Stimulated activated CD4-positive, alpha-beta T cell treated with anti-CD3 and anti-CD28 coated beads, Interleukin-2, amount 100 ng/mL, for 24 hours (primary cell): ENCODE results near the gene MAGI2.
"Not testable (repeated sequence)": the region's sequence is repeated elsewhere in the genome, so short reads cannot be mapped to it uniquely, and the experiment has no call there.

Source experiments
- DNase-seq, 2 donors: peaks; one replicate each; pipeline ENCODE4 v3.0.0-alpha.2; 2020

Gene MAGI2

GRCh38 chr7:78002715-78003114 lies 1450.8 kb downstream of the MAGI2 start:
- DNase-seq, result no peak

GRCh38 chr7:78002021-78002420 lies 1451.4 kb downstream of the MAGI2 start:
- no peak for DNase-seq

- DNase-seq, result not testable (repeated sequence)
Measured at GRCh38 chr7:77999168-77999567, 1454.3 kb downstream of the MAGI2 start.

DNA sequence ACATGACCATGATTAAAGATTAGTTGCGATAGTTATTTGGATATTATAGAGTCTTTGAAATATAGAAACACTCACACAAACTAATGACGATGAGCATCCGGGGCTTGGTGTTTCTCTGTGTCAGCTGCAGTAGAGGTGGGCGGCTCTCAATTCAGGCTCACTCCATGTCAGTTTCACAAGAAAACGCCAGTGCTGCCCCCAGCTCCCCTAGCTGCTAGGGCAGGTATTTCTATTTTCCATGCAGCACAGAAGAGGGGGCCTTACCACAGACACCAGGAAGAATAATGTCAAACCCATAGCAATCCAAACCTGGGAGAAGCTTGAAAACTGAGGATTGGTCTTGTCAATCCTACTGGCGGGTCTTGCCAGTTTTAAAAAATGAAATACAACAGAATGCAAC lies 1457.8 kb downstream of the MAGI2 start:
- no peak for DNase-seq

DNA sequence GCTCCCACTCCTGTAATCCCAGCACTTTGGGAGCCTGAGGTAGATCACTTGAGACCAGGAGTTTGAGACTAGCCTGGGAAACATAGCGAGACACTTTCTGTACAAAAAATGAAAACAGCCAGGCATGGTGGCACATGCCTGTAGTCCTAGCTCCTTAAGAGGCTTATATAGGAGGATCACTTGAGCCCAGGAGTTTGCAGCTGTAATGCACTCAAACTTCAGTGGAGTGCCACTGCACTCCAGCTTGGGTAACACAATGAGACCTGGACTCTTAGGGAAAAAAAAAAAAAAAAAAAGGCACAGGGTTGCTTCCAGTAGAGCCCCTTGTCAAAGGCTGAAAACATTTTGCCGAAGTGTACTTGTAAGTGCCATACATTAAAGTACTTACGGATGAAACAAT lies 1459.6 kb downstream of the MAGI2 start:
- DNase-seq, result no peak

DNA sequence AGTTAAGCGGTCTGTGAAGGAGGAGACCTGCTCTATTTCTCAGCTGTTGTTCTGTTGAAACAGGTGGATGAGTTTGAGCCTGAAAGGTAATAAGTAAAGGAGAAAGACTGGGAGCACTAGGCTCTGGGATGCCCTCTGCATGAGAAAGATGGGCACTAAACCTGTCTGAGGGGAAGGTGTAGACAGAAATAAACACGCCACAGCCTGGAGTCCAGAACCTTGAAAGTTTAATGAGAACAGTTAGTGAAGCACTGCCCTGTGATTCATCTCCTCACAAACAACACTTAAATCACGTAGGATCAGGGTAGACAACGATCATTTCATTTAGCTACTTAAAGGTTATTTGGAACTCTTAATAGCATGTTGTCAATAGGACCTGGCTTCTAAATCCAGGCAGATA lies 1461.8 kb downstream of the MAGI2 start:
- DNase-seq, result no peak

- DNase-seq, result peak in 1 of 2 donors; percentile 28
Measured at GRCh38 chr7:77989981-77990566, 1463.4 kb downstream of the MAGI2 start.

DNA sequence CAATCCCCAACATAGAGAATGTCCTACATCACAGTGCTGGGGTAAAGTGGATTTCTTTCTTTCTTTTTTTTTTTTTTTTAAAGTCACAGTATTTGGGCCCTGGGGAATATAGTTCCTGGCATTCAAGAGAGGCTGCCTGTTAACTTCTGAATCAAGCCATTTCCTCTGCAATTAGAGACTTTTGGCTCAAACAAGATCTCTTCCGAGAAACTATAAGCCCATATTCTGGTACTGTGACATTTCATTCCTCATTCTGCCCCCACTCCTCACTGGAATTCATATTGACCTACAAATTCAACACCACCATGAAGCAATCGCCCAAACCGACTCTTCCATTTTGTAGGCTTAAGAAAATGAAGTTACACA lies 1467.5 kb downstream of the MAGI2 start:
- no peak for DNase-seq

- DNase-seq, result no peak
Measured at GRCh38 chr7:77985232-77985973, 1468.1 kb downstream of the MAGI2 start.

DNA sequence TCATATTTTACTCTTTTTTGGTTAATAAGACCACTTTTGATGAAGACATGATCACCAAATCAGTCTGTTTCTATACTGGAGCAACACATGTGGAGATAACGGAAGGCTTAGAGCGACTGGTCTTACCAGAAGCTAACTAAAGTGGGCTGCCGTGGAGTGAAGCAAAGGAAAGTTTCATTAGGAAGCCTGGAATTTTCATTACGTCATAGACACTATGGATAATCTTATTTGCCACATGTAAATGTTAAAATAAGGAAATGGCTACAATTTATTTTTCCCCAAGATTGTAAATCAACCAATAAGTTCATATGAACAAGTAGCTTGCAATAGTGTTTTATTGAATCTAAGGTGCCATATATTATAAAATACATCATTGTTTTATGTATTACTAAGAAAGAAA lies 1469.5 kb downstream of the MAGI2 start:
- no peak for DNase-seq

GRCh38 chr7:77982926-77983550 lies 1470.4 kb downstream of the MAGI2 start:
- DNase-seq, result peak; percentile 12 to 22

DNA sequence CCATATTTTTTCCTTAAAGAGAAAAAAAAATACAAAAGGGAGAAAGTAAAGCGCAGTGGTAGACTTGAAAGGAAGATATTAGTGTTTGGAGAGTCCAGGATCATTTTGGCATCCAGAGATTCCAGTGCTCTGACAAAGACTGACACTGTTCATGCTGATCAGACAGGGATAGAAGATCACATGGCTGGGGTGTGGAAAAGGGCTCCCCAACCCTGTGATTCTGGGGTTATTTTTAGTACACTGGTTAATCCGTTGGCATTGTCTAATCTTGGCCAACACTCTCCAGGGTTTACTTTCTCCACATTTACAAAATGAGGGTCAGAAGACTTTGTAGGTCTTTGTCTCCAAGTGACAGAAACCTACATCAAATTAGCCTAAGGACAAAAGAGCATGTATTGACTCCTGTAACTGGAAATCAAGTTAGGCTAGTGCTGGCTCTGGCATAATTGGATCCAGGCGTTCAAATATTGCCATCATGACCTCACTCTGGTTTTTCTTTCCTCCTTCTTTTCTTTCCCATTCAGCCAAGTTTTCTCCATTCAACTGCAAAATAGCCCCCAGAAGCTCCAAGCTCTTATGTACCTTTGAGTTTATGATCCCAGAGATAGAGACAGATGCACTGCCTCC lies 1473.3 kb downstream of the MAGI2 start:
- no peak for DNase-seq

- DNase-seq, result no peak
Measured at GRCh38 chr7:77979219-77979618, 1474.2 kb downstream of the MAGI2 start.

DNA sequence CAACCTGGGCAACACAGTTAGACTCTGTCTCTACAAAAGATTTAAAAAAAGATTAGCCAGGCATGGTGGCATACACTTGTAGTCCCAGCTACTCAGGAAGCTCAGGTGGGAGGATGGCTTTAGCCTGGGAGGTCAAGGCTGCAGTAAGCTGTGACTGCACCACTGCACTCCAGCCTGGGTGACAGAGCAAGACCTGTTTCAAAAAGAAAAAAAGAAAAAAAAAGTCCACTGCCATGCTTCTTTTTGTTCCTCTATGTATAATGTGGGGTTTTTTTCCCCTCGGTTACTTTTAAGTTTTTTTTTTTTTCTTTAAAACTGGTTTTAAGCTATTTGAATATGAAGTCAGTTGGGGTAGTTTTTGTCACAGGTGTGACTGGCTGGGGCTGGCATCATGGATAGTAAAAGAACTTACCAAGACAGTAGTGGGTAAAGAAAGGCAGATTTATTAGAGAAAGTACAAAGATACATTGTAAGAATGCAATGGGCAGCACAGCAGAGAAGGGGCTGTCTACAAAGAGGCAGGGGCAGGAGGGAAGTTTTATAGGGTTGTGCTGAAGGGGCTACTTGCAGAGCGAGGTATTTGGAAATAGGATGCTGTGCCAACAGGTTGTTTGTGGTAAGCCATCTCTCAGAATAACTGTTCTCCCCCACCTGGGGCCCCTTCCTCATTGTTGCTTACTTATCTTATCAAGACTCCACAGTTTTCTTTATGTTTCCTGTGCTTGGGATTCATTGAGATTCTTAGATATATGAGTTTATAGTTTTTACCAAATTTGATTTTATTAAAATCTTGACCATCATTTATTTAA lies 1477.6 kb downstream of the MAGI2 start:
- no peak for DNase-seq

DNA sequence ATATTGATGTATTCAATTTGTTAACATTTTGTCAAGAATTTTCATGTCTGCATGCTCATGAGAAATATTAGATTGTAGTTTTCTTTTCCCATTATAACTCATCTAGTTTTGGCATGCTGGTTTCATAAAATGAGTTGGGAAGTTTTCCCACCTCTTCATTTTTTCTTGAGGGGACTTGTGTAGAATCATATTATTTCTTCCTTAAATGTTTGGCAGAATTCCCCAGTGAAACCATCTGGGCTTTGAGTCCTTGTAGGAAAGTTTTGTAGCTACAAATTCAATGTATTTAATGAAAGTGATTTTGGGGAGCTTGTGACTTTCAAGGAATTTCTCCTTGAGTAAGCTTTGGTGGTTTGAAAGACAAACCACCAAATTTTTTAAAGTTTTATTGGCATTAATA lies 1481.7 kb downstream of the MAGI2 start:
- no peak for DNase-seq

GRCh38 chr7:77967429-77967828 lies 1486.0 kb downstream of the MAGI2 start:
- DNase-seq, result no peak
